Stomach (tissue), 4 donors: ENCODE measurements around the gene OMG.

ENCODE experiments used
- CTCF ChIP-seq, 7 experiments: fragments of 450-650 bp in 4 of 7; fragments of 200-600 bp in 3 of 7; sonication (generic) in 3 of 7; IDR thresholded peaks; one replicate each; pipeline ENCODE4 v1.5.1; 2016 to 2019; ENCODE audit warnings: antibody characterized with exemption in 7 of 7, control low read depth in 2 of 7, mild to moderate bottlenecking in 1 of 7
- EP300 ChIP-seq: sonication (generic); formaldehyde crosslinking; IDR thresholded peaks from one replicate; pipeline ENCODE4 v1.6.1; 2017; ENCODE audit warnings: antibody characterized with exemption
- POLR2A ChIP-seq, 4 donors: fragments of 450-650 bp; IDR thresholded peaks; one replicate each; pipeline ENCODE4 v1.6.1; 2016; ENCODE audit warnings: antibody characterized with exemption in 4 of 4, control low read depth in 2 of 4, mild to moderate bottlenecking in 1 of 4, moderate library complexity in 1 of 4
- POLR2AphosphoS5 ChIP-seq, 3 donors: sonication (generic); formaldehyde crosslinking; IDR thresholded peaks; one replicate each; pipeline ENCODE4 v1.6.1; 2016; ENCODE audit warnings: antibody characterized with exemption in 3 of 3

GRCh38 chr17:31295489-31295871, 1.6 kb downstream of the OMG start:
- TF ChIP-seq CTCF (IDR thresholded peaks at IDR 0.05) = no peak
- no peak for TF ChIP-seq POLR2AphosphoS5 (IDR thresholded peaks at IDR 0.05)
- no peak for TF ChIP-seq EP300
- TF ChIP-seq POLR2A (IDR thresholded peaks at IDR 0.05) = no peak
